ENCODE data around the gene GTPBP3. TPM values are rescaled to one million over a fixed set of nuclear protein-coding genes. Genes with fewer than 3 reads are reported as not detected.
A peak's percentile ranks its signal among the peaks of the same experiment; 100 is the strongest.

The GTPBP3 gene
- total and polyA plus RNA-seq, 2 of the 13 experiments (the other 11 are each of a cell fraction or from before 2014, with no cell fraction given), result 17.5 to 30.0 TPM

DNA sequence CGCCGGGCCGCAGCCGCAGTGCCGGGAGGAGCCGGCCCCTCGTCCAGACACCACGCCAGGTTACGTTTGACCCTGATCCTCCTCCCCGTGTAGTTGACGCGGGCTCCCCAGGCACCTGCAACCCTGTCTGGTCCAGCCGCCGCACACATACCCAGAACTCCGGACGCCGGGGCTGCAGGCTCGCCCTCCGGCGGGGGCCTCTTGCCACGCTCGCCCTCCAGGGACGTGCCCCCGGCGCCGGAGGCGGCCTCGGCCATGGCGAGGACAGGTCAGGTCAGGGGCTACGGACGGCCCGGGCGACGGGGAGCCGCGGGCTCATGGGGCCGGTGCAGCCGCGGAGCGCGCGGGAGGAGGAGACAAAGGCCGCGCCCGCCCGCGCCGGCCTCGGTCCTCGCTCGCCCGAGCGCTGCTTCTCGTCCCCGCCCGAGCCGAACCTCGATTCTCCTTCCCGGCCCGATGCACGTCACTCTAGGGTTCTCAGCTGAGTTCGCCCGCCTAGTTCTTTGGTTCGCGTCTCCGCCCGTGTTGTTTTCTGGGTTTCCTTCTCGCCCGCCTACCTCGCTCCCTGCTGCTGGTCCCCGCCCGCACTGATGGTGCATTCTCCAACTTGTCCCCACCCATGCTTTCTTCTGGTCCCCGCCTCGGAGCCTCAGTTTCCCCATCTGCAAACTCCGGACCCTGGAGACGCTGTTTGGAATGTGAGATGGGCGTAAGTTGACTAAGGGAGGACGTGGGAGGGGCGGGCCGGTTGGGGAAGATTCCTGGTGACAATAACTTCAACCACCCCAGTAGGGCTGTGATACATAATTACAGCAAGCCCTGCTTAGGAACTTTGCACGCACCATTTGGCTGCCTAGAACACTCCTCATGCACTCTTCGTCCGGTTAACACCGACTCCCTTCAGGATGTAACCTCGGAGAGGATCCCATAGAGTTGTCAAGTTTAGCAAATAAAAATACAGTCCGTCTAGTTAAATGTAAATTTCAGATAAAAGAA is 2.6 kb upstream of the GTPBP3 start, which contains the start of gene ANO8 (continued):
- TF ChIP-seq, protein P1, sequence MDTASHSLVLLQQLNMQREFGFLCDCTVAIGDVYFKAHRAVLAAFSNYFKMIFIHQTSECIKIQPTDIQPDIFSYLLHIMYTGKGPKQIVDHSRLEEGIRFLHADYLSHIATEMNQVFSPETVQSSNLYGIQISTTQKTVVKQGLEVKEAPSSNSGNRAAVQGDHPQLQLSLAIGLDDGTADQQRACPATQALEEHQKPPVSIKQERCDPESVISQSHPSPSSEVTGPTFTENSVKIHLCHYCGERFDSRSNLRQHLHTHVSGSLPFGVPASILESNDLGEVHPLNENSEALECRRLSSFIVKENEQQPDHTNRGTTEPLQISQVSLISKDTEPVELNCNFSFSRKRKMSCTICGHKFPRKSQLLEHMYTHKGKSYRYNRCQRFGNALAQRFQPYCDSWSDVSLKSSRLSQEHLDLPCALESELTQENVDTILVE (CRISPR knock-in tag; IDR thresholded peaks at IDR 0.05), result 0 out of 2 replicates have a peak, but pooled peaks have one; percentile 35
- TF ChIP-seq, protein P2, sequence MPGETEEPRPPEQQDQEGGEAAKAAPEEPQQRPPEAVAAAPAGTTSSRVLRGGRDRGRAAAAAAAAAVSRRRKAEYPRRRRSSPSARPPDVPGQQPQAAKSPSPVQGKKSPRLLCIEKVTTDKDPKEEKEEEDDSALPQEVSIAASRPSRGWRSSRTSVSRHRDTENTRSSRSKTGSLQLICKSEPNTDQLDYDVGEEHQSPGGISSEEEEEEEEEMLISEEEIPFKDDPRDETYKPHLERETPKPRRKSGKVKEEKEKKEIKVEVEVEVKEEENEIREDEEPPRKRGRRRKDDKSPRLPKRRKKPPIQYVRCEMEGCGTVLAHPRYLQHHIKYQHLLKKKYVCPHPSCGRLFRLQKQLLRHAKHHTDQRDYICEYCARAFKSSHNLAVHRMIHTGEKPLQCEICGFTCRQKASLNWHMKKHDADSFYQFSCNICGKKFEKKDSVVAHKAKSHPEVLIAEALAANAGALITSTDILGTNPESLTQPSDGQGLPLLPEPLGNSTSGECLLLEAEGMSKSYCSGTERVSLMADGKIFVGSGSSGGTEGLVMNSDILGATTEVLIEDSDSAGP (CRISPR knock-in tag; IDR thresholded peaks at IDR 0.05; ENCODE audit: borderline replicate concordance), result peak; percentile 52
- TF ChIP-seq ZNF44 (CRISPR knock-in tag; IDR thresholded peaks at IDR 0.05), result 0 out of 2 replicates have a peak, but pooled peaks have one; percentile 23
- TF ChIP-seq ZNF605 (CRISPR knock-in tag; IDR thresholded peaks at IDR 0.05), result 0 out of 2 replicates have a peak, but pooled peaks have one; percentile 26
- peak; percentile 57 for TF ChIP-seq ZNF777 (CRISPR knock-in tag; IDR thresholded peaks at IDR 0.05)
- TF ChIP-seq, protein P3, sequence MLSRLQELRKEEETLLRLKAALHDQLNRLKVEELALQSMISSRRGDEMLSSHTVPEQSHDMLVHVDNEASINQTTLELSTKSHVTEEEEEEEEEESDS (CRISPR knock-in tag; IDR thresholded peaks at IDR 0.05; ENCODE audit: borderline replicate concordance), result peak; percentile 80; the same call in 1 of the 2 replicates
- TF ChIP-seq RBM39 (IDR thresholded peaks at IDR 0.05; ENCODE audit: low read depth, low read length, poor library complexity, severe bottlenecking), result peak; percentile 69
- 0 out of 2 replicates have a peak, but pooled peaks have one; percentile 28 for TF ChIP-seq ZSCAN25 (CRISPR knock-in tag; IDR thresholded peaks at IDR 0.05)
- peak; percentile 70; the same call in 1 of the 2 replicates for TF ChIP-seq ZNF446 (CRISPR knock-in tag; IDR thresholded peaks at IDR 0.05)
- TF ChIP-seq PRMT3 (CRISPR knock-in tag; IDR thresholded peaks at IDR 0.05; ENCODE audit: borderline replicate concordance, low read depth), result 0 out of 2 replicates have a peak, but pooled peaks have one; percentile 84
- TF ChIP-seq TEAD3 (CRISPR knock-in tag; optimal IDR thresholded peaks at IDR 0.05; ENCODE audit: borderline replicate concordance), result peak; percentile 47
- TF ChIP-seq KAT2B (IDR thresholded peaks at IDR 0.05; ENCODE audit: borderline replicate concordance, low read depth, low read length), result no peak
- TF ChIP-seq SOX13 (IDR thresholded peaks at IDR 0.05), result no peak; the same call in 1 of the 2 replicates
- 0 out of 4 replicates have a peak, but pooled peaks of 1 of the 2 experiments have one; percentile 42 for TF ChIP-seq SOX13 (CRISPR knock-in tag; conservative IDR thresholded peaks at IDR 0.05 in 1 of 2, IDR thresholded peaks at IDR 0.05 in 1 of 2)
- TF ChIP-seq PITX1 (CRISPR knock-in tag; IDR thresholded peaks at IDR 0.05), result peak; percentile 26
- TF ChIP-seq FOXO1 (CRISPR knock-in tag; IDR thresholded peaks at IDR 0.05), result peak; percentile 40; the same call in 1 of the 2 replicates
- TF ChIP-seq, protein P4, sequence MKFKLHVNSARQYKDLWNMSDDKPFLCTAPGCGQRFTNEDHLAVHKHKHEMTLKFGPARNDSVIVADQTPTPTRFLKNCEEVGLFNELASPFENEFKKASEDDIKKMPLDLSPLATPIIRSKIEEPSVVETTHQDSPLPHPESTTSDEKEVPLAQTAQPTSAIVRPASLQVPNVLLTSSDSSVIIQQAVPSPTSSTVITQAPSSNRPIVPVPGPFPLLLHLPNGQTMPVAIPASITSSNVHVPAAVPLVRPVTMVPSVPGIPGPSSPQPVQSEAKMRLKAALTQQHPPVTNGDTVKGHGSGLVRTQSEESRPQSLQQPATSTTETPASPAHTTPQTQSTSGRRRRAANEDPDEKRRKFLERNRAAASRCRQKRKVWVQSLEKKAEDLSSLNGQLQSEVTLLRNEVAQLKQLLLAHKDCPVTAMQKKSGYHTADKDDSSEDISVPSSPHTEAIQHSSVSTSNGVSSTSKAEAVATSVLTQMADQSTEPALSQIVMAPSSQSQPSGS (CRISPR knock-in tag; IDR thresholded peaks at IDR 0.05), result peak; percentile 73; the same call in 1 of the 2 replicates
- 0 out of 2 replicates have a peak, but pooled peaks have one; percentile 31 for TF ChIP-seq HDAC2 (CRISPR knock-in tag; IDR thresholded peaks at IDR 0.05)
- no peak for TF ChIP-seq ZBTB3 (CRISPR knock-in tag; IDR thresholded peaks at IDR 0.05; ENCODE audit: borderline replicate concordance, low read depth)
- peak; percentile 83; the same call in 1 of the 2 replicates for TF ChIP-seq GLI4 (CRISPR knock-in tag; IDR thresholded peaks at IDR 0.05; ENCODE audit: borderline replicate concordance)
- peak; percentile 54; the same call in 1 of the 2 replicates for TF ChIP-seq KLF12 (CRISPR knock-in tag; IDR thresholded peaks at IDR 0.05; ENCODE audit: borderline replicate concordance)
- TF ChIP-seq, protein P5, sequence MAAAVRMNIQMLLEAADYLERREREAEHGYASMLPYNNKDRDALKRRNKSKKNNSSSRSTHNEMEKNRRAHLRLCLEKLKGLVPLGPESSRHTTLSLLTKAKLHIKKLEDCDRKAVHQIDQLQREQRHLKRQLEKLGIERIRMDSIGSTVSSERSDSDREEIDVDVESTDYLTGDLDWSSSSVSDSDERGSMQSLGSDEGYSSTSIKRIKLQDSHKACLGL (CRISPR knock-in tag; IDR thresholded peaks at IDR 0.05), result peak; percentile 79; the same call in 1 of the 2 replicates
- peak; percentile 75 for TF ChIP-seq PHF21A (CRISPR knock-in tag; IDR thresholded peaks at IDR 0.05)
